IMR-90 (cell line): Measurements from ENCODE around the gene MTA3. TPM values are rescaled to one million over a fixed set of nuclear protein-coding genes. Genes with fewer than 3 reads are reported as not detected.

Experiments
- ATAC-seq: fragments of 200-7000 bp; cut with Tn5 transposase; 2 replicates; pipeline ENCODE4 v1.9.1; 2020; ENCODE audit warnings: low read depth, mild to moderate bottlenecking, moderate library complexity
- BruUV-seq: library from RNA; stranded (reverse); fragments of 400-500 nt; replicated peaks from 2 replicates; lab custom pipeline; 2021; lab: Mats Ljungman, UMichigan
- CTCF ChIA-PET: fragments of 300-600 bp; formaldehyde crosslinking; extraction: SDS; loops from one replicate; lab custom pipeline; 2021; ENCODE audit warnings: antibody characterized with exemption; lab: Yijun Ruan, JAX
- POLR2A ChIA-PET: fragments of 300-600 bp; sonication (Branson Sonifier 250); formaldehyde crosslinking; loops from one replicate; lab custom pipeline; 2022; ENCODE audit warnings: antibody characterized with exemption; ENCODE audit not compliant: unreplicated experiment; lab: Charles Lee
- DNase-seq: peaks from one replicate; pipeline ENCODE4 v3.0.0; 2013
- H2AFZ ChIP-seq: replicated peaks from 2 replicates; pipeline ENCODE3; 2013; ENCODE audit warnings: low read length, mild to moderate bottlenecking; ENCODE audit not compliant: poor library complexity
- H2AK5ac ChIP-seq: 2 replicates; pipeline ENCODE4 v1.6.1; 2013; ENCODE audit warnings: low read depth, low read length, inconsistent platforms
- H2AK9ac ChIP-seq: replicated peaks from 2 replicates; pipeline ENCODE3; 2013; ENCODE audit warnings: mild to moderate bottlenecking, low read depth, low read length, moderate library complexity; ENCODE audit not compliant: poor library complexity
- H2BK120ac ChIP-seq: 2 replicates; pipeline ENCODE4 v1.6.1; 2013; ENCODE audit warnings: low read depth, low read length, inconsistent platforms
- H2BK15ac ChIP-seq: 3 replicates; pipeline ENCODE4 v1.6.1; 2013; ENCODE audit warnings: low read depth, low read length, inconsistent platforms
- H2BK20ac ChIP-seq: 2 replicates; pipeline ENCODE4 v1.6.1; 2013; ENCODE audit warnings: low read depth, mild to moderate bottlenecking, inconsistent platforms, low read length, moderate library complexity
- H2BK5ac ChIP-seq: 2 replicates; pipeline ENCODE4 v1.6.1; 2013; ENCODE audit warnings: mild to moderate bottlenecking, low read depth, low read length, inconsistent platforms; ENCODE audit not compliant: poor library complexity, severe bottlenecking
- H3K14ac ChIP-seq: replicated peaks from 2 replicates; pipeline ENCODE4 v1.6.1; 2013; ENCODE audit warnings: low read depth, low read length, inconsistent platforms
- H3K18ac ChIP-seq: 2 replicates; pipeline ENCODE4 v1.6.1; 2013; ENCODE audit warnings: low read depth, low read length, control low read depth
- H3K23ac ChIP-seq: 2 replicates; pipeline ENCODE4 v1.6.1; 2013; ENCODE audit warnings: low read depth, low read length, inconsistent platforms
- H3K27ac ChIP-seq: 2 replicates; pipeline ENCODE4 v1.5.1; 2013; ENCODE audit warnings: mild to moderate bottlenecking, control low read depth, low read length; ENCODE audit not compliant: insufficient read depth
- H3K27me3 ChIP-seq: 2 replicates; pipeline ENCODE4 v1.6.1; 2013; ENCODE audit warnings: low read length; ENCODE audit not compliant: control insufficient read depth, insufficient read depth
- H3K36me3 ChIP-seq: 2 replicates; pipeline ENCODE4 v1.6.1; 2013; ENCODE audit warnings: low read length, mixed read lengths; ENCODE audit not compliant: control insufficient read depth, insufficient read depth
- H3K4ac ChIP-seq: 2 replicates; pipeline ENCODE4 v1.6.1; 2013; ENCODE audit warnings: low read depth, low read length, inconsistent platforms
- H3K4me1 ChIP-seq: 2 replicates; pipeline ENCODE4 v1.6.1; 2013; ENCODE audit warnings: low read length, mixed read lengths; ENCODE audit not compliant: control insufficient read depth, insufficient read depth
- H3K4me2 ChIP-seq: 2 replicates; pipeline ENCODE4 v1.6.1; 2013; ENCODE audit warnings: low read depth, mild to moderate bottlenecking, control low read depth, low read length, moderate library complexity
- H3K4me3 ChIP-seq: 2 replicates; pipeline ENCODE4 v1.5.1; 2013; ENCODE audit warnings: low read depth, mild to moderate bottlenecking, control low read depth, low read length, moderate library complexity; ENCODE audit not compliant: insufficient read depth
- H3K56ac ChIP-seq: 2 replicates; pipeline ENCODE4 v1.6.1; 2013; ENCODE audit warnings: low read length, inconsistent platforms; ENCODE audit not compliant: insufficient read depth; ENCODE audit errors: extremely low read depth
- H3K79me1 ChIP-seq, 2 experiments: 2 replicates each; pipeline ENCODE4 v1.6.1; 2013; ENCODE audit warnings: low read length in 2 of 2, inconsistent platforms in 1 of 2, low read depth in 1 of 2
- H3K9ac ChIP-seq: 2 replicates; pipeline ENCODE4 v1.6.1; 2013; ENCODE audit warnings: low read depth, low read length, control low read depth
- H3K9me1 ChIP-seq: 2 replicates; pipeline ENCODE4 v1.6.1; 2013; ENCODE audit warnings: low read length, inconsistent platforms; ENCODE audit not compliant: insufficient read depth
- H3K9me3 ChIP-seq: 2 replicates; pipeline ENCODE4 v1.6.1; 2013; ENCODE audit warnings: low read length; ENCODE audit not compliant: control insufficient read depth, insufficient read depth
- H4K20me1 ChIP-seq: 2 replicates; pipeline ENCODE4 v1.6.1; 2013; ENCODE audit warnings: low read length, inconsistent platforms; ENCODE audit not compliant: insufficient read depth
- H4K5ac ChIP-seq: 2 replicates; pipeline ENCODE4 v1.6.1; 2013; ENCODE audit warnings: mild to moderate bottlenecking, low read depth, low read length, control low read depth
- H4K8ac ChIP-seq, 2 experiments: 2 replicates each; pipeline ENCODE4 v1.6.1; 2013; ENCODE audit warnings: low read depth in 2 of 2, low read length in 2 of 2, control low read depth in 1 of 2, inconsistent platforms in 1 of 2
- H4K91ac ChIP-seq: 2 replicates; pipeline ENCODE4 v1.6.1; 2013; ENCODE audit warnings: low read depth, low read length, inconsistent platforms; ENCODE audit not compliant: insufficient read depth
- BHLHE40 ChIP-seq: fragments of 150-350 bp; IDR thresholded peaks from 2 replicates; pipeline ENCODE4 v1.6.1; 2016; ENCODE audit warnings: mild to moderate bottlenecking, low read depth, low read length
- FOS ChIP-seq: fragments of 150-350 bp; IDR thresholded peaks from 2 replicates; pipeline ENCODE4 v1.6.1; 2016; ENCODE audit warnings: low read depth, low read length
- MAFK ChIP-seq: IDR thresholded peaks from 2 replicates; pipeline ENCODE4 v1.6.1; 2012; ENCODE audit warnings: low read depth, low read length, improper control_type of control experiment
- MAZ ChIP-seq: IDR thresholded peaks from 2 replicates; pipeline ENCODE4 v1.6.1; 2012; ENCODE audit warnings: low read depth, mild to moderate bottlenecking, low read length, improper control_type of control experiment, moderate library complexity, borderline replicate concordance
- MXI1 ChIP-seq: IDR thresholded peaks from 2 replicates; pipeline ENCODE4 v1.6.1; 2012; ENCODE audit warnings: low read depth, mild to moderate bottlenecking, low read length, moderate library complexity, borderline replicate concordance
- NFE2L2 ChIP-seq: fragments of 150-350 bp; IDR thresholded peaks from 2 replicates; pipeline ENCODE4 v1.6.1; 2016; ENCODE audit warnings: low read depth, mild to moderate bottlenecking, low read length
- POLR2A ChIP-seq: IDR thresholded peaks from 2 replicates; pipeline ENCODE4 v1.6.1; 2012; ENCODE audit warnings: mild to moderate bottlenecking, low read depth, low read length
- RAD21 ChIP-seq: IDR thresholded peaks from 2 replicates; pipeline ENCODE4 v1.6.1; 2012; ENCODE audit warnings: low read length, improper control_type of control experiment
- RCOR1 ChIP-seq: IDR thresholded peaks from 2 replicates; pipeline ENCODE4 v1.6.1; 2012; ENCODE audit warnings: mild to moderate bottlenecking, low read length, improper control_type of control experiment; ENCODE audit not compliant: insufficient replicate concordance
- RFX5 ChIP-seq: IDR thresholded peaks from 2 replicates; pipeline ENCODE4 v1.8.0; 2012; ENCODE audit warnings: low read depth, mild to moderate bottlenecking, low read length, moderate library complexity
- SMC3 ChIP-seq: fragments of 150-350 bp; IDR thresholded peaks from 2 replicates; pipeline ENCODE4 v1.6.1; 2016; ENCODE audit warnings: low read depth, mild to moderate bottlenecking, antibody characterized with exemption, low read length, moderate library complexity
- WGBS, 2 experiments: methylation state at CpG; one replicate each; pipeline versions ENCODE4 v1.1.5 to v1.1.7; 2013; ENCODE audit warnings: missing lambda C conversion rate in 2 of 2; ENCODE audit not compliant: insufficient read length in 1 of 2; ENCODE audit errors: extremely low coverage in 2 of 2; 5-methylcytosine and 5-hydroxymethylcytosine counted together
- dilution Hi-C: fragments of 300-500 bp; cut with HindIII; formaldehyde crosslinking; loops from one replicate; pipeline ENCODE4 v1.14.3; 2018; ENCODE audit warnings: low sequenced_read_pairs; ENCODE audit not compliant: unreplicated experiment
- in situ Hi-C: fragments of 300-500 bp; cut with MboI; formaldehyde crosslinking; loops from 3 replicates; pipeline ENCODE4 v1.14.3; 2019; ENCODE audit warnings: low sequenced_read_pairs, inconsistent platforms, mixed read lengths
- intact Hi-C: fragments of 100-400 bp; cut with micrococcal nuclease; formaldehyde crosslinking; loops from 2 replicates; pipeline ENCODE4 v1.10.0; 2022
- polyA plus RNA-seq, 3 experiments: library from polyadenylated mRNA; depleted of rRNA; stranded (reverse); fragments of >200 nt; gene quantifications; 2 replicates each; pipeline ENCODE4 v1.2.3, GENCODE V29; 2012; ENCODE audit warnings: low replicate concordance in 1 of 3
- total RNA-seq: library from RNA; depleted of rRNA; stranded (reverse); fragments of >200 nt; gene quantifications from 2 replicates; pipeline ENCODE4 v1.2.3, GENCODE V29; 2012
- TF ChIP-seq, protein P1 (sequence below): fragments of 150-350 bp; IDR thresholded peaks from 2 replicates; pipeline ENCODE4 v1.6.1; 2017; ENCODE audit warnings: mild to moderate bottlenecking, antibody characterized with exemption, low read length, low read depth
- TF ChIP-seq, protein P2 (sequence below): fragments of 150-350 bp; IDR thresholded peaks from 2 replicates; pipeline ENCODE4 v1.6.1; 2016; ENCODE audit warnings: low read depth, mild to moderate bottlenecking, low read length, moderate library complexity, borderline replicate concordance
- TF ChIP-seq, protein P3 (sequence below): conservative IDR thresholded peaks from 2 replicates; pipeline ENCODE4 v1.5.1; 2012; ENCODE audit warnings: mild to moderate bottlenecking, low read depth, low read length, improper control_type of control experiment

Gene MTA3
- total and polyA plus RNA-seq, 2 of the 4 experiments (the other 2 are of a cell fraction): 31.9 to 34.3 TPM

DNA sequence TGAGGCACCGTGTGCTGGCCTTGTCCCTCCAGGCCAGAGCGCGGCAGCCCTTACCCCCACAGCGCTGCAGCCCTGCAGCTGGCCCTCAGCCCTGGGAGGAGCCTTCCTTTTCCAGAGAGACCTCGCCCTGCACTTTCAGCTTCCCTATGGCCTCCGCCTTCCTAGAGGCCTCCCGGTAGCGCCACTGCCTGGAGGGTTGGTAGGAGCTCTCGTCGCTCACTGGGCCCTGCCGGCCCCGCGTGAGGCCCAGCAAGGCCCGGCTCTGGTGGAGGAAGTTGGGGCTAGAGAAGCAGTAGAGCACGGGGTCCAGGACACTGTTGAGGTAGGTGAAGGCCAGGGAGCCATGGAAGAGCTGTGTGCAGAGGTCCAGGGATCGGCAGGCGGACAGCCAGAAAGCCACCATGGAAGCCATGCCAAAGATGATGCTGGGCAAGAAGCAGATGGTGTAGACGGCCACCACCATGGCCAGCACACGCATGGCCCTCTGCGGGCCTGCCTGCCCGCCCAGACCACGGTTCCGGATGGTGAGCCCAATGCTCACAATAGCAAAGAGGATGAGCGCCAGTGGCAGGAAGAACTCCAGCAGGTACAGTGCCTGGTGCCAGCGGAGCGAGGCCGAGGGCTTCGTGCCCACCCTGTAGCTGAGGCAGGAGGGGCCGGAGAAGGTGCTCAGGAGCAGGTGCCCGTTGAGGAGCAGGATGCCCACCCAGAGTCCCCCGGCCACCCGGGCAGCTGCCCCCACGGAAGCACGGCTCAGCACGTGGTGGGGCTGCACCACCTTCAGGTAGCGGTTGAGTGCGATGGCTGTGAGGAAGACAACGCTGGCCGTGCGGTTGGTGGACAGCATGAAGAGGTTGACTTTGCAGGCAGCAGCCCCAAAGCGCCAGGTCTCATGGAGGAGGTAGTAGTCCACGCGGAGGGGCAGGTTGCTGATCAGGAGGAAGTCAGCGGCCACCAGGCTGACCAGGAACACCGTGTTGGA, 194.7 kb downstream of the MTA3 start:
- H2BK20ac ChIP-seq: no peak overlapping the region
- no peak overlapping the region for H3K18ac ChIP-seq
- no peak overlapping the region for H3K56ac ChIP-seq
- dilution Hi-C loops: no loop called here
- H3K9me3 ChIP-seq: no peaks in the 10 kb centered on the region
- no peak overlapping the region for H4K5ac ChIP-seq
- DNase-seq: no peak
- ATAC-seq: no peak
- POLR2A ChIA-PET: no interaction called here
- no peaks in the 10 kb centered on the region for H3K4me1 ChIP-seq
- H3K14ac ChIP-seq: no peak overlapping the region
- H3K4me3 ChIP-seq: no peak overlapping the region
- H3K9ac ChIP-seq: no peak overlapping the region
- H2AK9ac ChIP-seq: no peak overlapping the region
- intact Hi-C loops: no loop called here
- peaks cover 6% of the 10 kb centered on the region; the same call in 1 of the 2 replicates for H3K9me1 ChIP-seq
- CTCF ChIA-PET: interaction anchor here (1.3 kb wide), 1 partner anchor 12 kb away, joined by 5 read pairs; no protein-coding TSS in a partner anchor
- no peak overlapping the region for H2BK120ac ChIP-seq
- H2AFZ ChIP-seq: no peak overlapping the region
- no peak overlapping the region for H3K27ac ChIP-seq
- no TSS peak for BruUV-seq
- H2BK15ac ChIP-seq: no peak overlapping the region
- no peak overlapping the region for H2BK5ac ChIP-seq
- in situ Hi-C loops: no loop called here
- no peaks in the 10 kb centered on the region for H4K20me1 ChIP-seq
- H3K4me2 ChIP-seq: no peak overlapping the region
- no peak overlapping the region for H4K8ac ChIP-seq
- H2AK5ac ChIP-seq: no peak overlapping the region
- H3K79me1 ChIP-seq: no peaks in the 10 kb centered on the region
- WGBS, 2 experiments: 97% methylated on average over 21 of the region's 45 CpGs; no CpG with 5 or more reads in 1 of the 2 experiments
- no peak overlapping the region for H3K23ac ChIP-seq
- no peak overlapping the region for H3K4ac ChIP-seq
- H3K27me3 ChIP-seq: no peaks in the 10 kb centered on the region; the same call in 1 of the 2 replicates
- no peak overlapping the region for H4K91ac ChIP-seq
- no peaks in the 10 kb centered on the region; the same call in 1 of the 2 replicates for H3K36me3 ChIP-seq
- TF ChIP-seq MAZ: no peak
- TF ChIP-seq POLR2A: no peak
- no peak for TF ChIP-seq BHLHE40
- TF ChIP-seq RAD21: no peak
- TF ChIP-seq FOS: no peak
- TF ChIP-seq MAFK: no peak
- no peak for TF ChIP-seq RCOR1
- TF ChIP-seq, protein P1, sequence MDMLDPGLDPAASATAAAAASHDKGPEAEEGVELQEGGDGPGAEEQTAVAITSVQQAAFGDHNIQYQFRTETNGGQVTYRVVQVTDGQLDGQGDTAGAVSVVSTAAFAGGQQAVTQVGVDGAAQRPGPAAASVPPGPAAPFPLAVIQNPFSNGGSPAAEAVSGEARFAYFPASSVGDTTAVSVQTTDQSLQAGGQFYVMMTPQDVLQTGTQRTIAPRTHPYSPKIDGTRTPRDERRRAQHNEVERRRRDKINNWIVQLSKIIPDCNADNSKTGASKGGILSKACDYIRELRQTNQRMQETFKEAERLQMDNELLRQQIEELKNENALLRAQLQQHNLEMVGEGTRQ: no peak
- TF ChIP-seq, protein P2, sequence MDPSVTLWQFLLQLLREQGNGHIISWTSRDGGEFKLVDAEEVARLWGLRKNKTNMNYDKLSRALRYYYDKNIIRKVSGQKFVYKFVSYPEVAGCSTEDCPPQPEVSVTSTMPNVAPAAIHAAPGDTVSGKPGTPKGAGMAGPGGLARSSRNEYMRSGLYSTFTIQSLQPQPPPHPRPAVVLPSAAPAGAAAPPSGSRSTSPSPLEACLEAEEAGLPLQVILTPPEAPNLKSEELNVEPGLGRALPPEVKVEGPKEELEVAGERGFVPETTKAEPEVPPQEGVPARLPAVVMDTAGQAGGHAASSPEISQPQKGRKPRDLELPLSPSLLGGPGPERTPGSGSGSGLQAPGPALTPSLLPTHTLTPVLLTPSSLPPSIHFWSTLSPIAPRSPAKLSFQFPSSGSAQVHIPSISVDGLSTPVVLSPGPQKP: no peak
- TF ChIP-seq SMC3: no peak
- TF ChIP-seq RFX5: no peak
- TF ChIP-seq, protein P3, sequence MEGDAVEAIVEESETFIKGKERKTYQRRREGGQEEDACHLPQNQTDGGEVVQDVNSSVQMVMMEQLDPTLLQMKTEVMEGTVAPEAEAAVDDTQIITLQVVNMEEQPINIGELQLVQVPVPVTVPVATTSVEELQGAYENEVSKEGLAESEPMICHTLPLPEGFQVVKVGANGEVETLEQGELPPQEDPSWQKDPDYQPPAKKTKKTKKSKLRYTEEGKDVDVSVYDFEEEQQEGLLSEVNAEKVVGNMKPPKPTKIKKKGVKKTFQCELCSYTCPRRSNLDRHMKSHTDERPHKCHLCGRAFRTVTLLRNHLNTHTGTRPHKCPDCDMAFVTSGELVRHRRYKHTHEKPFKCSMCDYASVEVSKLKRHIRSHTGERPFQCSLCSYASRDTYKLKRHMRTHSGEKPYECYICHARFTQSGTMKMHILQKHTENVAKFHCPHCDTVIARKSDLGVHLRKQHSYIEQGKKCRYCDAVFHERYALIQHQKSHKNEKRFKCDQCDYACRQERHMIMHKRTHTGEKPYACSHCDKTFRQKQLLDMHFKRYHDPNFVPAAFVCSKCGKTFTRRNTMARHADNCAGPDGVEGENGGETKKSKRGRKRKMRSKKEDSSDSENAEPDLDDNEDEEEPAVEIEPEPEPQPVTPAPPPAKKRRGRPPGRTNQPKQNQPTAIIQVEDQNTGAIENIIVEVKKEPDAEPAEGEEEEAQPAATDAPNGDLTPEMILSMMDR: no peak
- no peak for TF ChIP-seq NFE2L2
- no peak for TF ChIP-seq MXI1
